Measurements from ENCODE around the gene CREB5. TPM values are rescaled to one million over a fixed set of nuclear protein-coding genes. Genes with fewer than 3 reads are reported as not detected.

CREB5 gene
- total RNA-seq, 1 experiment from 2014 or later = 40.5 TPM

DNA sequence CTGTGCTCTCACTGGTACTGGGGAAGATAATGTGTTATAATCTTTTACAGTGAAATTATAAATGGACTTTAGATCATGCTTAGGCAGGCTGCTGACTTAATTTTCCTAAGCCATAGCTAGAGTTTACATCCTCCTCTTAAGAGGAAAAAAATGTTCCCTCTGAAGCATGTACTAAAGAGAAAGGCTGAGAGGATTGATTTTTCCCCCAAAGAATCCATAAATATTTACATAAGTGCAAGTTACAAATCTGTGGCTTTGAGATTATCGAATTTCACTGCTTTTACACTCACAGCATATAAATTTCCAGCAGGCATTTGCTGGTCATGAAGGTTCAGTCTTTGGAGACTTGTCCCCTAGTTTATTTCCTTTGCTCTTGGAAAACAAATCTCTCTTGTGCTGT is 43.7 kb downstream of the CREB5 start:
- no peaks in the 10 kb centered on the region for H3K36me3 Mint-ChIP-seq (ENCODE audit: insufficient read depth, unreplicated experiment)
- POLR2A ChIA-PET = no interaction called here
- H3K9me3 Mint-ChIP-seq (ENCODE audit: unreplicated experiment) = no peaks in the 10 kb centered on the region
- no peak overlapping the region for H3K27ac Mint-ChIP-seq (ENCODE audit: low read depth, unreplicated experiment)
- TF ChIP-seq, protein P1, sequence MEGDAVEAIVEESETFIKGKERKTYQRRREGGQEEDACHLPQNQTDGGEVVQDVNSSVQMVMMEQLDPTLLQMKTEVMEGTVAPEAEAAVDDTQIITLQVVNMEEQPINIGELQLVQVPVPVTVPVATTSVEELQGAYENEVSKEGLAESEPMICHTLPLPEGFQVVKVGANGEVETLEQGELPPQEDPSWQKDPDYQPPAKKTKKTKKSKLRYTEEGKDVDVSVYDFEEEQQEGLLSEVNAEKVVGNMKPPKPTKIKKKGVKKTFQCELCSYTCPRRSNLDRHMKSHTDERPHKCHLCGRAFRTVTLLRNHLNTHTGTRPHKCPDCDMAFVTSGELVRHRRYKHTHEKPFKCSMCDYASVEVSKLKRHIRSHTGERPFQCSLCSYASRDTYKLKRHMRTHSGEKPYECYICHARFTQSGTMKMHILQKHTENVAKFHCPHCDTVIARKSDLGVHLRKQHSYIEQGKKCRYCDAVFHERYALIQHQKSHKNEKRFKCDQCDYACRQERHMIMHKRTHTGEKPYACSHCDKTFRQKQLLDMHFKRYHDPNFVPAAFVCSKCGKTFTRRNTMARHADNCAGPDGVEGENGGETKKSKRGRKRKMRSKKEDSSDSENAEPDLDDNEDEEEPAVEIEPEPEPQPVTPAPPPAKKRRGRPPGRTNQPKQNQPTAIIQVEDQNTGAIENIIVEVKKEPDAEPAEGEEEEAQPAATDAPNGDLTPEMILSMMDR (IDR thresholded peaks at IDR 0.05; ENCODE audit: unreplicated experiment) = no peak
- peaks cover 11% of the 10 kb centered on the region for H3K27me3 Mint-ChIP-seq (ENCODE audit: insufficient read depth, unreplicated experiment)
- CTCF ChIA-PET = no interaction called here
- H3K4me3 Mint-ChIP-seq (ENCODE audit: unreplicated experiment) = no peak overlapping the region
- DNase-seq (ENCODE audit: unreplicated experiment) = no peak
- intact Hi-C loops (cut with micrococcal nuclease) = no loop called here
- no TSS peak for BruUV-seq (replicated peaks)
- no peaks in the 10 kb centered on the region for H3K4me1 Mint-ChIP-seq (ENCODE audit: insufficient read depth, unreplicated experiment)

DNA sequence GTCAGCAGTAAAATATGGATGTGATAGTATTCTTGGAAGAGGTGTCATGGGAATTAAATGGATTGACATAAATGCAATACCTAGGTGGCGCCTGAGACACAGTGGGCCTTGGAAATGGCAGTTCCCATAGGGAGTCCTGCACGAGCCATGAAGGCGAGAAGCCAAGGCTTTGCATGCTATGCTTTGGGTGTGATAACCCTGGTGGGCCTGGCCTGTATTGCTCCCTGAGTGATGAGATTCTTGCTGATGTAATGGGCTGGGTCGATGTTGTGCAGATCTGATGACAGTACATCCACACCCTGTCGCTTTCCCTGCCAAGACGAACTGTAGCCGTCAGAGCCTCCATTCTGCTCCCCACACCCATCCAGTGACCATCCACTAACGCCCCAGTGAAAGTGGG is 46.4 kb downstream of the CREB5 start:
- no peaks in the 10 kb centered on the region for H3K4me1 Mint-ChIP-seq (ENCODE audit: insufficient read depth, unreplicated experiment)
- TF ChIP-seq, protein P1 (IDR thresholded peaks at IDR 0.05; ENCODE audit: unreplicated experiment) = no peak
- H3K27ac Mint-ChIP-seq (ENCODE audit: low read depth, unreplicated experiment) = no peak overlapping the region
- H3K9me3 Mint-ChIP-seq (ENCODE audit: unreplicated experiment) = no peaks in the 10 kb centered on the region
- DNase-seq (ENCODE audit: unreplicated experiment) = no peak
- intact Hi-C loops (cut with micrococcal nuclease) = no loop called here
- BruUV-seq (replicated peaks) = no TSS peak
- no peak overlapping the region for H3K4me3 Mint-ChIP-seq (ENCODE audit: unreplicated experiment)
- CTCF ChIA-PET = interaction anchor here (0.6 kb wide), 1 partner anchor 362 kb away, joined by 7 read pairs; no protein-coding TSS in a partner anchor
- H3K27me3 Mint-ChIP-seq (ENCODE audit: insufficient read depth, unreplicated experiment) = peaks cover 12% of the 10 kb centered on the region
- H3K36me3 Mint-ChIP-seq (ENCODE audit: insufficient read depth, unreplicated experiment) = no peaks in the 10 kb centered on the region
- POLR2A ChIA-PET = no interaction called here

DNA sequence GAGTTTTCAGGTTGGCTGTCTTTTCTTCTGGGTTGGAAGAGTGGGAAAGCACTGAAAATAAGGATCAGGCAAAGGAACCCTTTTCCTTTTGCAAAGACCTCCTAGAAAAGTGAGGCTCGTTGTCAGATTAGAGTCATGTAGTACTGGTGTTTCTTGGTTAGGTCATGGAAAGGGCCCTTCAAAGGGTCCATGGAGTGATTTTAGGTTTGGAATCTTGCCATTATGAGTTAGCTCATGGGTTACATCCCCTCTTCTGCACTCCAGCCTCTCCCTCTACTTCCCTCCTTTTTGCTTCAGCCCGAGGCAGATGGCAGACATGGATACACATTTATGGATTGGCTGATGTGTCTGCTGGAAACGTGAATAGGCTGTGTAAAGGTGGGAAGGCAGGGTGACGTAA is 47.0 kb downstream of the CREB5 start:
- H3K4me1 Mint-ChIP-seq (ENCODE audit: insufficient read depth, unreplicated experiment) = no peaks in the 10 kb centered on the region
- intact Hi-C loops (cut with micrococcal nuclease) = no loop called here
- peaks cover 12% of the 10 kb centered on the region for H3K27me3 Mint-ChIP-seq (ENCODE audit: insufficient read depth, unreplicated experiment)
- H3K4me3 Mint-ChIP-seq (ENCODE audit: unreplicated experiment) = no peak overlapping the region
- ChIA-PET CTCF (no interaction called here), POLR2A (no interaction called here)
- no peak overlapping the region for H3K27ac Mint-ChIP-seq (ENCODE audit: low read depth, unreplicated experiment)
- BruUV-seq (replicated peaks) = no TSS peak
- H3K9me3 Mint-ChIP-seq (ENCODE audit: unreplicated experiment) = no peaks in the 10 kb centered on the region
- no peak for DNase-seq (ENCODE audit: unreplicated experiment)
- TF ChIP-seq, protein P1 (IDR thresholded peaks at IDR 0.05; ENCODE audit: unreplicated experiment) = no peak
- H3K36me3 Mint-ChIP-seq (ENCODE audit: insufficient read depth, unreplicated experiment) = no peaks in the 10 kb centered on the region

DNA sequence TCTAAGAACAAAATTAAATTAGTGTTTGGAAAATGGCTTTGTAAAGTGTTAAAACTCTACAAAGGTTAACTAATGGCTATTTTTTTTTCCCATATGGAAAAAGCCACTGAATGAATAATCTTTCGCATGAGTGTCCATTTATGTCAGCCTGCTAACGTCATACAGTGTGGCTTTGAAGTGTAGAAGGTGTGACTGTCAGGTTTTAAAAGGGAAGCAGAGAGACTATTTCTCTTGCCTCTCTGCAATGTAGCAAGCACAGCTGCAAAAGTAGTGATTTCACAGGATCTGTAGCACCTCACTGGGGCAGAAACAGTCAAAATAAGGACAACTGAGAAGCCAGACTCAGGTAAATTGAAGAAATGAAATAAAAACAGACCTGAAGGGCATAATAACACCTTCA is 53.4 kb downstream of the CREB5 start:
- no peak overlapping the region for H3K4me3 Mint-ChIP-seq (ENCODE audit: unreplicated experiment)
- intact Hi-C loops (cut with micrococcal nuclease) = no loop called here
- TF ChIP-seq, protein P1 (IDR thresholded peaks at IDR 0.05; ENCODE audit: unreplicated experiment) = no peak
- H3K27me3 Mint-ChIP-seq (ENCODE audit: insufficient read depth, unreplicated experiment) = peaks cover 4% of the 10 kb centered on the region
- ChIA-PET CTCF (no interaction called here), POLR2A (no interaction called here)
- no peaks in the 10 kb centered on the region for H3K9me3 Mint-ChIP-seq (ENCODE audit: unreplicated experiment)
- no peaks in the 10 kb centered on the region for H3K36me3 Mint-ChIP-seq (ENCODE audit: insufficient read depth, unreplicated experiment)
- no peak overlapping the region for H3K27ac Mint-ChIP-seq (ENCODE audit: low read depth, unreplicated experiment)
- BruUV-seq (replicated peaks) = no TSS peak
- no peak for DNase-seq (ENCODE audit: unreplicated experiment)
- H3K4me1 Mint-ChIP-seq (ENCODE audit: insufficient read depth, unreplicated experiment) = no peaks in the 10 kb centered on the region
